Activated CD8-positive, alpha-beta memory T cell treated with anti-CD3 and anti-CD28 coated beads, Interleukin-2, amount 10 ng/mL, durations not matched to agents 7 days and 5 days (primary cell): ENCODE measurements around the gene RASL12. TPM values are rescaled to one million over a fixed set of nuclear protein-coding genes. Genes with fewer than 3 reads are reported as not detected.
A peak's percentile ranks its signal among the peaks of the same experiment; 100 is the strongest.
"Not testable (repeated sequence)": the region's sequence is repeated elsewhere in the genome, so short reads cannot be mapped to it uniquely, and the experiment has no call there.

Experiments
- ATAC-seq: fragments of 150-1000 bp; cut with Tn5 transposase; one replicate; pipeline ENCODE4 v1.10.0; 2021; ENCODE audit warnings: moderate library complexity
- CTCF ChIA-PET: fragments of 350-600 bp; sonication (Branson Sonifier 250); formaldehyde crosslinking; loops from one replicate; lab custom pipeline; 2021; ENCODE audit warnings: antibody characterized with exemption; lab: Charles Lee
- DNase-seq: peaks from one replicate; pipeline ENCODE4 v3.0.0-alpha.2; 2020
- H3K27ac Mint-ChIP-seq: one replicate; pipeline ENCODE4 v1.8.0; 2021; ENCODE audit warnings: mild to moderate bottlenecking, mixed read lengths
- H3K27me3 Mint-ChIP-seq: one replicate; pipeline ENCODE4 v1.8.0; 2021; ENCODE audit warnings: mixed read lengths
- H3K36me3 Mint-ChIP-seq: one replicate; pipeline ENCODE4 v1.8.0; 2021; ENCODE audit warnings: mild to moderate bottlenecking, mixed read lengths
- H3K4me1 Mint-ChIP-seq: one replicate; pipeline ENCODE4 v1.8.0; 2021; ENCODE audit warnings: mixed read lengths
- H3K4me3 Mint-ChIP-seq: one replicate; pipeline ENCODE4 v1.8.0; 2021; ENCODE audit warnings: mild to moderate bottlenecking, moderate library complexity, mixed read lengths
- H3K9me3 Mint-ChIP-seq: one replicate; pipeline ENCODE4 v1.8.0; 2022; ENCODE audit warnings: low read depth, mixed read lengths
- total RNA-seq, 2 experiments: library from RNA; stranded (reverse); gene quantifications; one replicate each; pipeline ENCODE4 v1.2.3, GENCODE V29; 2021

The RASL12 gene
- total RNA-seq, 2 experiments from 2014 or later: not detected

DNA sequence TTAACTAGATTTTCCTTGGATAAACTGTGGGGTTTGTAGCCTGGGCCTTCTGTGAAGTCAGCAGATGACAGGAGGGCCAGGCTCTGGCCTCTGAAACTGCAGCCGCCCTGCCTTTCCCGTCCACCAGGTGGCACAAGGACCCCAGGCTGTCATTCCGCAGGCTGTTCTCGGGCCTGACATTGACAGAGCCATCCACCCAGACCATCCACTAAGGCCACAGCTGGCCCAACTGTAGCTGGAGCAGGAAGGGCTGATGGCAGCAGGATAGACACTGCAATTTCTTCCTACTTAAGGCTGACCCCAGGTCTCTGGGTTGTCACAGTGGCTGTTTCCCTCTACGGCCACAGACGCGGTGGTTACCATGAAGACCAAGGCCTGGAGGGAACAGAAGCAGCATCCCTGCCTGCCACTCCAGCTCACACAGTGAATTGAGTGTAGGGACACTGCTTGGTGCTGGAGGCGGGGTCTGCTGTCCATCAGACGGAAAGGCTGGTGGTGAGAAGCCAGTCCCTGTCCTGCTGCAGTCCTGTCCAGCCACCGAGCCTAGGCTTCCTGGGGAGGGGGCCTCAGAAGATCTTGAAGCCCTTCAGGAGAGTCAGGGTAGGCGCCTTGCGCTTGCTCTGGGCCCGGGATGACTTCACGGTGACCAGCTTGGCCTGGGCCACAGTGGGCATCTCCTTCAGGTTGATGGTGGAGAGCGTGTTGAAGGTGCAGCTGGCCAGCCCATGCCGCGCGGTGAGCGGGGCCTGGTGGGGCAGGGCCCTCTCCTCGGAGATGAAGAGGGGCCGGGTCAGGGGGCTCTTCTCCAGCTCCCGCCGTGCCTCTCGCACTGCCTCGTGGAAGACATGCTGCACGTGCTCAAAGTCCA, 13.2 kb downstream of the RASL12 start:
- Mint-ChIP-seq H3K4me1 (peaks cover 23% of the 10 kb centered on the region), H3K36me3 (no peaks in the 10 kb centered on the region), H3K9me3 (no peaks in the 10 kb centered on the region), H3K27me3 (peaks cover 5% of the 10 kb centered on the region), H3K4me3 (no peak overlapping the region), H3K27ac (no peak overlapping the region)
- CTCF ChIA-PET: interaction anchor here (0.8 to 5.6 kb wide), 15 partner anchors 11 to 243 kb away, joined by 3 to 26 read pairs (median 5); partner anchors contain the start of genes CLPX, KBTBD13 and UBAP1L
- DNase-seq (peak; percentile 76), ATAC-seq (peak; percentile 56)

DNA sequence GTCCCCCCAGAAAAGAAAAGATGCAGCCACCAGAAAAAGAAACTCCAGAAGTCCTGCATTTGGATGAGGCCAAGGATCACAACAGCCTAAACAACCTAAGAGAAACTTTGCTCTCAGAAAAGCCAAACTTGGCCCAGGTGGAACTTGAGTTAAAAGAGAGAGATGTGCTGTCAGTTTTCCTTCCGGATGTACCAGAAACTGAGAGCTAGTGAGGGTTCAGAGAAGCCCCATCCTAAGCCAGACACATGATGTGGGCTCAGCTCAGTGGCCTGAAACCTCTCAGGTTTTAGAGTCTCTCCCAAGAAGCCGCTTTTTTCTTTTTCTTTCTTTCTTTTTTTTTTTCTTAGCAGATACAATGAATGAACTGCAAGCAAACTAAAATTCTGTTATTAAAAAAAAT, 14.8 kb downstream of the RASL12 start:
- ATAC-seq (no peak), DNase-seq (no peak)
- Mint-ChIP-seq H3K4me3 (no peak overlapping the region), H3K4me1 (peaks cover 29% of the 10 kb centered on the region), H3K9me3 (no peaks in the 10 kb centered on the region), H3K36me3 (no peaks in the 10 kb centered on the region), H3K27ac (no peak overlapping the region), H3K27me3 (peaks cover 3% of the 10 kb centered on the region)
- CTCF ChIA-PET: interaction anchor here (0.7 to 5.6 kb wide), 5 partner anchors 10 to 349 kb away, joined by 3 to 26 read pairs (median 5); no protein-coding TSS in a partner anchor

DNA sequence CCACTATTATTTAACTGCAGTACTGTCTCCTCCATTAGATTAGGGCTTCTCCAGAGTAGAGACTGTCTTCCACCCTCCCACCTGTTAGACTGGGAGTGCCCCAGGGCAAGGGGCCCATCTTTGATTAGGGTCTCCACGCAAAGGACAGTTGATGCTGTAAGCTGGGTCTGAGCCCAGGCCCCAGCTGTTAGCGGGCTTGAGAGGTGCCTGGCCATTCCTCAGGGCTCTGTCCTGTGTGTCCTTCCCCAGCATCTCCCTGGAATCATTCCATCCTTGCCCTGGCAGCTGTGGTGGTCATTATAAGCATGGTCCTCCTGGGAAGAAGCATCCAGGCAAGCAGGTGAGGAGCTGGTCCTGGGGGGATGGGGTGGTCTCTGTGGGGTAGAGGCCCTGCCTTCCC, 16.5 kb downstream of the RASL12 start:
- DNase-seq (no peak), ATAC-seq (no peak)
- CTCF ChIA-PET: interaction anchor here (1.1 to 5.6 kb wide), 5 partner anchors 8 to 247 kb away, joined by 3 to 26 read pairs (median 6); no protein-coding TSS in a partner anchor
- Mint-ChIP-seq H3K27ac (no peak overlapping the region), H3K4me3 (no peak overlapping the region), H3K27me3 (peaks cover 3% of the 10 kb centered on the region), H3K36me3 (no peaks in the 10 kb centered on the region), H3K4me1 (peaks cover 29% of the 10 kb centered on the region), H3K9me3 (no peaks in the 10 kb centered on the region)

DNA sequence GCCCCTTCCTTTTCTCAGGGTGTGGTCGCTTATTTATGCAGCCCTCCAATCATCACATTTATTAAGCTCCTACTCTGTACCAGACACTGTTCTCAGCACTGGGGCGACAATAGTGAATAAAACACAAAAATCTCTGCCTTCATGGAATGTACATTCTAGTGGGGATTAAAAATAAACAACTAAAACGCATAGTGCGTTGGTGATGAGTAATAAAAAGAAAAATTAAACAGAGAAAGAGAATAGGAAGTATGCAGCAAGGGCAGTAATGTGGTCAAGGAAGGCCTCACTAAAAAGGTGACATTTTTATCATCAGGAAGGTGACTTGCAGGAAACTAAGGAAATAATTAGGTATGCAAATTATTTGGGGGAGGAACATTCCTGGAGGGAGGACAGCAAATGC, 17.5 kb downstream of the RASL12 start:
- ATAC-seq (no peak), DNase-seq (no peak)
- CTCF ChIA-PET: interaction anchor here (0.7 to 1.5 kb wide), 3 partner anchors 16 to 248 kb away, joined by 3 to 6 read pairs (median 3); no protein-coding TSS in a partner anchor
- no peaks in the 10 kb centered on the region for H3K9me3 Mint-ChIP-seq
- no peaks in the 10 kb centered on the region for H3K36me3 Mint-ChIP-seq
- no peak overlapping the region for H3K4me3 Mint-ChIP-seq
- peaks cover 20% of the 10 kb centered on the region for H3K4me1 Mint-ChIP-seq
- peaks cover 3% of the 10 kb centered on the region for H3K27me3 Mint-ChIP-seq
- no peak overlapping the region for H3K27ac Mint-ChIP-seq

DNA sequence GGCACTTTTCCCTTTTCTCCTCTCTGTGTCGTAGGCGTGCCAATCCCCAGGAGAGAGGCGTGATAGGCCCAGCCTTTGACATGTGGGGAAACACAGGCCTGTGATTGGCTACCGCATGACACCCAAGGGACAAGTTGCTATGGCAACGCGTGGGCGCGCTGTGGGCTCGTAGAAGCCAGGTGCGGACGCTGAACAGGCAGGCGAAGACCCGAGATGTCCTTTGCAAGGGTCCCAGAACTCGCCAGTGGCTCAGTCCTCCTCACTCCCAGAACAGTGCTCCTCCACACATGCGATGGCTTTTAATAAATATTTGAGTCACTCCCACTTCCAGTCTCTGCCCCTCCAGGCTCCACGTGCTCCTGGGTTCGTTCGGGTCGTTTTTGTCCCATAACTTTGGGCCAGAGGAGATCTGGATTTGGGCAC, 18.4 kb downstream of the RASL12 start:
- DNase-seq: peak; percentile 90
- peaks cover 3% of the 10 kb centered on the region for H3K27me3 Mint-ChIP-seq
- CTCF ChIA-PET: interaction anchor here (1.5 kb wide), 1 partner anchor 15 kb away, joined by 6 read pairs; no protein-coding TSS in a partner anchor
- ATAC-seq: peak; percentile 99
- H3K36me3 Mint-ChIP-seq: no peaks in the 10 kb centered on the region
- H3K27ac Mint-ChIP-seq: no peak overlapping the region
- H3K9me3 Mint-ChIP-seq: no peaks in the 10 kb centered on the region
- H3K4me1 Mint-ChIP-seq: peaks cover 17% of the 10 kb centered on the region
- no peak overlapping the region for H3K4me3 Mint-ChIP-seq

DNA sequence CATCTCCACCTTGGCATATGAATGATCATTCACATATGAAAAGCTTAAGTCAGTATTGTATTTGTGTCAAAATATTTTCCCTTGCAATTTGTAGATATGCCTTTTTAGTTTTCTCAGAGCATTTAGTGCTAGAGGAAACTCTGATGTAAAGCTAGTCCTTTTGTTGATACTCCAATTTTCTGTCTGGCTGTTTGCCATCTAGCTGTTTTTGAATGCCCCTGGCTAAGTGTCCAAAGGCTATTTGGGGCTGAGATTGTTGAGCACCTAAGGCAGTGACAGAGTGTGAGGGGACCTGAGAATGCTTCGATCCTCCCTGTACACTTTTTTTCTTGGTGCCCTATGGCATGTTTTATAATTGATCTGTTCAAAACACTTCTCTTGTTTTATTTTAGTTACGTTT, 19.6 kb downstream of the RASL12 start:
- no peaks in the 10 kb centered on the region for H3K9me3 Mint-ChIP-seq
- CTCF ChIA-PET: interaction anchor here (1.0 kb wide), 1 partner anchor 38 kb away, joined by 3 read pairs; no protein-coding TSS in a partner anchor
- DNase-seq (no peak), ATAC-seq (no peak)
- H3K4me3 Mint-ChIP-seq: no peak overlapping the region
- H3K36me3 Mint-ChIP-seq: no peaks in the 10 kb centered on the region
- peaks cover 3% of the 10 kb centered on the region for H3K27me3 Mint-ChIP-seq
- H3K4me1 Mint-ChIP-seq: peaks cover 15% of the 10 kb centered on the region
- H3K27ac Mint-ChIP-seq: no peak overlapping the region

DNA sequence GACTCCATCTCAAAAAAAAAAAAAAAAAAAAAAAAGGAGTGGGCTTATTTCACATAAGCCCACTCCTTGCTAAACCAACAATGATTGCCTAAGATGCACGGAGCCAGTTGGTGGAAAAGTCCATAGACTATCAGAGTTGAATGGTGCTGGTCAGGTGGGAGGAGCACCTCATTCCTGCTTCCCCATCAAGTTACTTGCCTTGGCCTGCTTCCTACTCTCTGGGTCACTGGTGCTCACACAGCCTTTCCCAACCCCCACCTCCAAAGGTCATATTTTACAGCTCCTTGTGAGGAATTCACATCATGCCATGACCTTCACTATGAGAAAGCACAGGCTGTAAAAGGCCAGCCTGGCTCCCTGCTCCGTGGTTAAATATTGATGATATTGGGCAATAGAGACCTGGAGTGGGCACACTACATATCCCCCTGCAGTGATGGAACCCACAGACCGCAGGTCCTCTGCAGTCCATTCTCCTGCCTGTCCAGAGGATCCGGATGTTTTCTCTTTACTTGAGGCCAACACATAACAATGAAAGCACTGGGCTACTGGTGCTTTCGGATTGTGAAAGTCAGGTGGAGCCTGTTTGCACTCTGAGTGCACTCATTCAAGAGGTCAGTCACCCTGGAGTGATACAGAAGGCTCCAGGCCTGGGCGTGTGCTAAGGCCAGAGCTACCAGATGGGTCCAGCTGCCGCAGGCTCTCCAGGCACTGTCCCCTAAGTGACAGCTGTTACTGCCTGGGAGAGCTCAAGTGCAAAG, 22.9 kb downstream of the RASL12 start, which contains the start of gene SLC51B:
SLC51B (plus strand) TSS at position 664 of the 758 bp plus-strand sequence. CDS start 4,618 bp downstream, outside the sequence.
- H3K9me3 Mint-ChIP-seq: no peaks in the 10 kb centered on the region
- ATAC-seq: no peak
- peaks cover 9% of the 10 kb centered on the region for H3K4me1 Mint-ChIP-seq
- CTCF ChIA-PET: no interaction called here
- no peak within 1 kb of the TSS for H3K4me3 Mint-ChIP-seq
- no peak within 1 kb of the TSS for H3K27ac Mint-ChIP-seq
- no peak for DNase-seq
- no peaks in the 10 kb centered on the region for H3K36me3 Mint-ChIP-seq
- no peaks in the 10 kb centered on the region for H3K27me3 Mint-ChIP-seq

DNA sequence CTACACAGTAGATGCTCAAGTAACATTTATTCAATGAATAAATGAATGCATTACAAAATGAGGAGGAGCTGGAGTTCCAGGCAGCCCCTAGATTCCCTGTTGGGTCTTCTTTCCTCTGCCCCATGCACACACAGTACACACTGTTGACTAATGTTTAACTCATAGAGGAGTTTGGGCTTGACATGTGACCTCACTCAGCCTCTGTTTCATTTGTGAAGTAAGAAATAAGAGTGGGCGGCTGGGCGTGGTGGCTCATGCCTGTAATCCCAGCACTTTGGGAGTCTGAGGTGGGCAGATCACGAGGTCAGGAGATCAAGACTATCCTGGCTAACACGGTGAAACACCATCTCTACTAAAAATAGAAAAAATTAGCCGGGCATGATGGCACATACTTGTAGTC, 23.6 kb downstream of the RASL12 start:
- not testable (repeated sequence) for H3K27me3 Mint-ChIP-seq, DNase-seq, H3K36me3 Mint-ChIP-seq, H3K4me1 Mint-ChIP-seq, H3K9me3 Mint-ChIP-seq, ATAC-seq, H3K4me3 Mint-ChIP-seq, H3K27ac Mint-ChIP-seq
- CTCF ChIA-PET: interaction anchor here (2.2 kb wide), 1 partner anchor 9 kb away, joined by 18 read pairs; no protein-coding TSS in a partner anchor

DNA sequence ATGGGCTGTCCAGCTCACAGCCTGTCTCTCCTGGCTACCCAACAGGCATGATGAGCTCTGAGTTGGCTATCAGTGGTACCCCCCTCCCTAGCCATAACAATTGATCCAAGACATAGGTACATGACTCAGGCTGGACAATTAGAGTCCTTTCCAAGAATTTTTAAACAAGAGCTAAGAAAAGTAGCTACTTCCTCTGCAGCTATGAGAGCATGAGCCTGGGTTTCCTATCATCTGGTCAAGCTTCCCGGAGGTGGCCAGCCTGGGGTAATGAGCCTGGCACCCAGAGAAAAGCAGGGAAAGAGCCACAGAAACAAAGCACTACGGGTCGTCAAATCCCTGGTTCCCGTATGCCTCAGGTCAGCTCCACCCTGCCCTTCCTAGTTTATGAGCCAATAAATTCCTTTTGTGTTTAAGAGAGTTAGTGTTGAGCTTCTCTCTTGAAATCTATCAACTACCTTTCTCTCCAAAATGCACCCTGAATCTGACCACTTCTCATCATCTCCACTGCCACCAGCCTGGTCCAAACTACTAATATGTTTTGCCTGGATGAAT, 24.9 kb downstream of the RASL12 start:
- no peaks in the 10 kb centered on the region for H3K36me3 Mint-ChIP-seq
- H3K9me3 Mint-ChIP-seq: no peaks in the 10 kb centered on the region
- DNase-seq (no peak), ATAC-seq (no peak)
- no peak overlapping the region for H3K27ac Mint-ChIP-seq
- H3K4me3 Mint-ChIP-seq: no peak overlapping the region
- no peaks in the 10 kb centered on the region for H3K4me1 Mint-ChIP-seq
- CTCF ChIA-PET: interaction anchor here (0.6 to 2.2 kb wide), 6 partner anchors 9 to 241 kb away, joined by 3 to 18 read pairs (median 4); no protein-coding TSS in a partner anchor
- no peaks in the 10 kb centered on the region for H3K27me3 Mint-ChIP-seq

DNA sequence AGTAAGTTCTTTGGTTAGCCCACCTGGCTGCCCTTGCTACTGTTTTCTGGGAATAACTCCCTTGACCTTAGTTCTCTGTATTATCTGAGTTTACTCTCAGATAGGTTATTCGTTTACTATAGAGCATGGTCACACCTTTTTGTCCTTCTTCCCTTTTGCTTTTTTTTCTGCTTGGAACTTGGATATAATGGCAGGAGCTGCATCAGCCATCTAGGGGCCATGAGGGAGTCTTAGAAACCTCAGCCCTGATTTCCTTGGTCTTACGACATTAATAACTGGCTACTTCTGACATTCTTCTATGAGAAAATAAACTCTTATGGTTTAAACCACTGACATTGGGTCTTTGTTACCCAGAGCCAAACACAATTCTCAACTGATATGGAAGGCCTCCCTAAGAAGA, 26.0 kb downstream of the RASL12 start:
- DNase-seq: no peak
- no peak for ATAC-seq
- Mint-ChIP-seq H3K36me3 (no peaks in the 10 kb centered on the region), H3K27me3 (no peaks in the 10 kb centered on the region), H3K4me1 (no peaks in the 10 kb centered on the region), H3K9me3 (no peaks in the 10 kb centered on the region), H3K27ac (no peak overlapping the region), H3K4me3 (no peak overlapping the region)
- CTCF ChIA-PET: interaction anchor here (1.3 to 1.9 kb wide), 3 partner anchors 8 to 37 kb away, joined by 3 to 9 read pairs (median 5); no protein-coding TSS in a partner anchor

DNA sequence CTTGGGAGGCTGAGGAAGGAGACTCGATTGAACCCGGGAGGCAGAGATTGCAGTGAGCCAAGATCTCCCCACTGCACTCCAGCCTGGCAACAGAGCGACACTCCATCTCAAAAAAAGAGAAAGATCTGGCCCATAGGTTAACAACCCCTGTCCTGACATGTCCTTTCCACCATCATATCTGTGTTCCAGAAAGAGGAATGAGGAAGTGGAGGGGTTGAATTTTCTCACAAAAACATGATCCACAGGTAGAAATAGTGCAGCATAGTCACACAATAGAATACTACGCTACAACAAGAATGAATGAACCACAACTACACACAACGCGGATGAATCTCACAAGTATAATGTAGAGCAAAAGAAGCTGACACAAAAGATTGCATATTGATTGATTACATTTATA, 27.3 kb downstream of the RASL12 start:
- no peak overlapping the region for H3K4me3 Mint-ChIP-seq
- H3K27me3 Mint-ChIP-seq: no peaks in the 10 kb centered on the region
- CTCF ChIA-PET: interaction anchor here (0.9 kb wide), 1 partner anchor 61 kb away, joined by 3 read pairs; no protein-coding TSS in a partner anchor
- H3K4me1 Mint-ChIP-seq: no peaks in the 10 kb centered on the region
- DNase-seq (no peak), ATAC-seq (no peak)
- no peaks in the 10 kb centered on the region for H3K9me3 Mint-ChIP-seq
- H3K27ac Mint-ChIP-seq: no peak overlapping the region
- no peaks in the 10 kb centered on the region for H3K36me3 Mint-ChIP-seq

DNA sequence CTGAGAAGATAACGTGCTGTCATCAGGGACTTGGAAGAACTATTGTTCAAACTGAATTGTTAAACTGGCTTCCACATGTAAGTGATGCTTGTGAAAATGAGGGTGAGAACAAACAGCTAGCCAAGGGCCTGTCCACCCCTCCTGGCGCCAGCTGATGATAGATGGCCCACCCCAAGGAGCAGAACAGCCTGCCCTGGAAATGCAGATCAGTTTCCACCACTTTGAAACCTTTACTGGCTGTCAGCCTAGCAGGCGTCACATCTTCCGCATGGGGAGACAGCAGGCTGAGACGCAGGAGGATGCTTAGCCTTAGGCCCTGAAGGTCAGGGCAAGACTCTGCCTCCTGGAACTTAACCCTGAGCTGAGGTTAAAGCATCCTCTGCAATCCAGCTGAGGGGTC, 29.0 kb downstream of the RASL12 start:
- Mint-ChIP-seq H3K27me3 (no peaks in the 10 kb centered on the region), H3K27ac (no peak overlapping the region), H3K36me3 (no peaks in the 10 kb centered on the region), H3K4me3 (no peak overlapping the region), H3K9me3 (no peaks in the 10 kb centered on the region), H3K4me1 (peaks cover under 1% of the 10 kb centered on the region)
- CTCF ChIA-PET: interaction anchor here (1.3 kb wide), 1 partner anchor 63 kb away, joined by 3 read pairs; no protein-coding TSS in a partner anchor
- no peak for ATAC-seq
- no peak for DNase-seq
